IPS-11a (cell line): ENCODE data around the gene EN1.

Experiments used
- H3K4me3 ChIP-seq: one replicate; pipeline ENCODE4 v1.5.1; 2013; ENCODE audit warnings: low read depth, low read length, control low read depth

Gene EN1

GRCh38 chr2:118856330-118856977, 9.0 kb upstream of the EN1 start:
- no peak overlapping the region for H3K4me3 ChIP-seq

DNA sequence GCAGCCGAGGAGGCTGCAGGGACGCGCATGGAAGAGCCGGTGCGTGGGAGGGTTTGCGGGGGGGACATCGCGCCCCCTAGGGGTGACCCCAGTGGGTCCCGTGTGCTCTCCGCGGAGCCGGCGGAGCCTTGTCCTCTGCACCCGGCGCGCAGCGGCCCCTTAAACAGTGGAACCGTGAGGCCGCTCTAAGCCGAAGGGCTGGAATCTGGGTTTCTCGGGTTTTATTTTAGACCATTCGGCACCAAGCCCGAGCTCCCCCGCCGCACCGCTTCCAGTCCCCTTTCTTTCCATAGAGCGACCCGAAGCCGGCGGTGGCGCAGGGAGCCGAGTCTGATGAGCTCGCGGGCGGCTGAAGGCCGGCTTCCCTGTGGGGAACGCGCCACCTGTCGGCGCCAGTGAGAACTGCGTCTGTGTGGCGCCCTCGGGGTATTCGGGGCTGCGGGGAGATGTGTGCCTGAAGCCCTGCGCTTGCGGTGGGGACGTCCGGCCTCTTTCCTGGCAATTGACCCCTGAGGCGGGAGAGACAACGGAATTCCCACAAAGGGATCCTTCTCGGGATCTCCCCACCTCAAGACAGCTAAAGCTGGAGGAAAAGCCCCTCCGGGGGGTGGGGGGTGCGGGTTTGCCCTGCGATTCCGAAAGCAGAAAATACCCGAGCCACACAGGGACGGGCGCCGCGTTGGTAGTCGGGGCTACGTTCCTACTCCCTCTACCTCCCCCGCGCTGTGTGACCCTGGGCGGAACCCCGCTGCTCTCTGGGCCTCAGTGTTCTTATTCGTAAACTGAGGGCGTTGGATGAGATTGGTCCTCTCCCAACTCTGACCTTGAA, 8.2 kb upstream of the EN1 start:
- H3K4me3 ChIP-seq: peak overlapping the region; percentile 8

DNA sequence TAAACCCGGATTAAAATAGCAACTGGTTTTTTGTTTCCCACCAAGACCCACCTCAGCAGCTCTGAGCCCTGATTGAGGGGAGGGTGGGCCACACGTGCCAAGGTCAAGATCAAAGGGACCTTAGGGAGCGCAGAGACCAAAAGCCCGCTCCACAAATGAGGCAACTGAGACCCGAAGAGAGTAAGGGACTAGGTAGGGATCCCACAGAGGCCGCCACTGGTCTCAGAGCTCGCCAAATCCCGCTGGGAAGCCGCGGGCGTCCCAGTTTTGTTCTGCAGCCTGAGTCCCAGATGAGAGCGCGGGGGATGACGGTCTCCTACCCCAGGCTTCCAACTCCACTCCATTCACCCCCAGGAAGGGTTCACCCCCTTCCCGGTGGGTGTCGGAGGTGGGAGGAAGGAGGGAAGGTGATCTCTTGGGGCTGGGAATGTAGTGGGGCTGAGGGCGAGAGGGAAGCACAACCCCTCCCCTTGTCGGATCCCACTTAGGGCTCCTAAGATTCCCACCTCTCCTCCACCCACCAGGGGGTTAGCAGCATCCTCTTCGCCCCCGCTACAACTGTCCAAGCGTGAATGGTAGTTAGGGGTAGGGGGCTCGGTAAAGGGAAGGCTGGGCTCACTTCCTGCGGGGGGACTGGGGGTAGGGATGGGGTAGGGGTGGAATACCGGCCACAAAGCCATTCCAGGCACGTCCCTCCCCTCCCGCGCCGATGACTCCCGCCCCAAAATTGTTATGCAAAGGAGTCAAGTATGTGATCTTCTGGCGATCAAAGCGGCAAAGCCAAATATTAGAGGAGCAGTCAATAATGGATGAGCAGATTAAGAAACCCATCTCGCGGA, 7.3 kb upstream of the EN1 start:
- H3K4me3 ChIP-seq: peak overlapping the region; percentile 8

GRCh38 chr2:118853651-118854291, 6.3 kb upstream of the EN1 start:
- H3K4me3 ChIP-seq: no peak overlapping the region

DNA sequence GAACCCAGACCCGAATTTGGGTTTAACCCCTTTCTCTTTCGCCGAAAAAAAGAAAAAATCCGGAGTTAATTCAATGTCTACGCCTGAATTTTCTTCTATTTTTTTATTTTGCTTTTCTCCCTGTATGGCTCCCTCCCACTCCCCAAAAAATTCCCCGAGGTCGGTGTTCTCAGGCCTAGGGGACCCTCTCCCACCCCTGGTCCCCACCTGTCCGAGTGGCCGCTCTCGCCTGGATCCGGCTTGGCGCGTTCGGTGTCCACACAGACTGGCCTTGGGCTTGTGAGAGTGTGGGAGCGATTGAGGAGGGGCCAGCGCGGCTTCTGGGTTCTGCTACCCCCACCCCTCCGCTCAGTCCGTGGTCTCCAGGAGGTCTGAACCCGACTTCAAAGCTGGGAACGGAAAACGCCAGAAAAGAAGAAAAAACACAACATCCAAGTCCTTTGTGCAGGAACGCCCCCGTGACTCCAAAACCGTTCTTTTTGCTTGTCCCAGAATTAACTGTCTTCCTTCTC, 5.7 kb upstream of the EN1 start:
- H3K4me3 ChIP-seq: no peak overlapping the region

DNA sequence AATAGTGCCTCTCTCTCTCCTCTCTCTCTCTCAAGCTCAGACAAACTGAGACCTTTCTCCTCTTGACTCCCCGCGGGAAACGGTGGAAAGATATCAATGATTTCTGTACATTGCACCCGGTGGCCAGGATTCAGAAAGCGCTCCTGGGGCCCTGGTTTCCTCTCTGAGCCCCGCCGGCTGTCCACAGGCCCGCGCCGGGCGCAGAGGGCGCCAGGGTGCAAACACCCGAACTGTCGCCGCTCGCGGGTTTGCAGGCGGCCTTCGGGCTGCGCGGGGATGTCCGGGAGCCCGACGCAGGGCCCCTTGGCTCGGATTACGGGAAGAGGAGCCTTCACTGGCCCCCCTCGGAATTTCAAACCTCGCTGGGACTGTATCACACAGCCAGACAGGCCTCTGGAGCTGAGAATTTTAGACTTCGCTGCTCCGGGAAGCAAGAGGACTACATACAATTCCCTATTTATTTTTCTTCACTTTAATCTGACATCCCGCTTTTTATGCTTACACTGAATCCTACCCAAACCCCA, 5.2 kb upstream of the EN1 start:
- no peak overlapping the region for H3K4me3 ChIP-seq

DNA sequence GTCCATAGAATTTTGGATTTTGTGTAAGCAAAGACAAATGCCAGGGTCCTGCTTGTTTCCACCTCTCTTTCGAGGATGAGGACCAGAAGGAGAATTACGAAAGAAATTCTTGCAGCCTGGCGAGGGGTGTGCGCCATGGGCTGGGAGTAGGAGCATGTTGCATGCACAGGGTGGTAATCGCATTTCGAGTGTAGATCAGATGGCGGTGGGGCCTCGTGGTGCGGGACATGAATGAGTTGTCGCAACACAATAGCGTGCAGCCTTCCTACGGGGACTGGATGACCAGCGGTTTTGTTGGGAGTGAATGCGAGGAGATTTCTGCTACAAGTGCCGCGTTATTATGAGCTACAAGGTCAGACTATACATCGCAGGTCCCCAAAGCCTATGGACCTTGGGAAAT, 4.2 kb upstream of the EN1 start:
- H3K4me3 ChIP-seq: no peak overlapping the region

DNA sequence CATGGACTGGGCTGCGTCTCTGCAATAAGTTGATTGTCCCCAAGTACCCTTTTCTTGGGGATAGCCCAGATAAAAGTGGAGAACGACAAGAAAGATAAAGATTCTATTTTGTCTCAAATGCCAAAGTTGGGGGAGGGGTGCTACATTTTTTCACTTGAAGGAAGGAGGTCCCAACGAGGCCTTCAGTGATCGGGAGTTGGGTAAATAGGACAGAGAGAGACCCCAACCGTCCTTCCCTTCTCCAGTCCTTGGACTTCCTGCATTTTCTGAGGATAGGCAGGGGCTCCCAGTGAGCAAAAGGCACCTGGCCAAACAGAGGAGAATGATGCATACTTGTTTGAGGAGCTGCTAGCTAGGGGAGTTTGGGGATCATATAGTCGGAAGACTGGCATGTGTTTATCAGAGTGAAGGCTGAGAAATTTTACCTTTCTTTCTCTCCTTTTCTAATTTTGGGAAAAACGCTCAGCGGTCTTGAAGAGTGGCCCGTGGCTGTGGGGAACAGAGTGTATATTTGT, 3.5 kb upstream of the EN1 start:
- H3K4me3 ChIP-seq: no peak overlapping the region

DNA sequence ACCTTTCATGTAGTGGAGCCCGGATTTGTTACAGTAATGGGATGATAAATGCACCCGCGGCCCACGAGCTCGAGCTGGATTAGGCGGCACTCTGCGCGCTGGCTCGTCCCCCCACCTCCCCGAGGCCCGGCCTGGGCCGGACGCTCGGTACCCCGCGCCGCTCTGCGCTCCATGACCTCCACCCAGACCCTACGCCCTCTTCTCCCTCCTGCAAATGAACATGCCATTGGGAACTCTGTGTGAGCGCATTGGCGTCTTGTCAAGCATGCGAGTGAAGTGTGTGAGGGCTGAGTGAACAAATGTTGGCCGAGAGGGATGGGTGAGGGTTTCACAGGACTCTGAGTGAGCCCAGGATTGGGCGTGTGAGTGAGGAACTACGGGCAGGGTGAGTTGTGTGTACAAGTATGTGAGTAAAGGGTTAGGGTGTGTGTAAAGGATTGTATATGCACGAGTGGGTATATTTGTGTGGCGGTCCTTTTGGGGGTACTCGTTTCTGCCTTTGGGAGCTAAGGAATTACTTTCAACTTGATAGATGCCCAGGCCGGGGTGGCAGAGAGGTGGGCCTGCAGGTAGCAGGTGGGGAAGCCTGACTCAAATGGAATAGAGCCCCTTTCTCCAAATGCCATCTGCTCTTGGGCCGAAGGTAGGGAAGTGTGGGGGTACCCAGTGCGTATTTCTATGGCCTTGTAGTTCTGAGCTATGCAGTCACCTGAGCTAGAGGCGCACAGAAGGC, 2.9 kb upstream of the EN1 start:
- no peak overlapping the region for H3K4me3 ChIP-seq

DNA sequence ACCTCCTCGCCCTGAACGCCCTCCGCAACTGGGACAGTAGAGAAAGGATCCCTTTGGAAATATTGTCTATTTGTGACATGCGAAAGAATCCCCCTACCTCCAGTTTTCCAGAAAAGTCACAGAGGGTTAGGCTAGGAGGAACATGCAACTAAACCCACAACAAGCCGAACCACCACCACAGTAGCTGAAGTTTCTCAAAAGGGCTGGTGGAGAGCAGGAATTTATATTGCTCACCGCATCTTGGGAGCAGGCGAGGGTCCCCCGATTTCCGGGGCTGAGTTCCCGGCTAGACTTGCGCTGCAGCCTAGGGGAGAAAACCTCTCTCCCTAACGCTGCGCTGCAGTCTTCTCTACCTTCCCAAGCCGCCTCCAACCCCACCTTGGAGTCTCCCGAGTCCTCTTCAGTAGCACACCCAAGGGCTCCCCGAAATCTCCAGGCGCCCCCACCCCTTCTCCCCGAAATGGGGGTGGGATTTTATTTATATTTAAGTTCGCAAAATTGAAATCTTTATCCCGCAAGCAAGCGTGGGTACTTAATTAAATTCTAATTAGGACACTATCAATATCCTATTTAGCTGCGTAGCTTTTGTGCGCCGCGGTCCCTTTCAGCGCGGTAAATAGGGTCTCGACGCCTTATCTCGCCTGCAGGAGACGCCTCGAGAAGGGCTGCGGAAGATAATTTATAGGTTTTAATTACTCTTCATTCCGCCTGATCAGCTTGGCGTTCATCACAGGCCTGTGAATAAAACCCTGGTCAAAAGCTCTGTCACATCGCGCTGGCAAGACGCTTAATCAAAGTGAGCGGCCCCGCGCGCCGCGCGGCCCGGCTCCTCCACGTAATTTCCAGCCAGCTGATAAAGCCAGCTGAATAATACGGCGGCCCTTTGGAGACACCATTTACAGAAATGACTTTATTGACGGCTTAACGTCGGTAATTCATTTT, 2.0 kb upstream of the EN1 start:
- H3K4me3 ChIP-seq: no peak overlapping the region

- peak overlapping the region; percentile 13 for H3K4me3 ChIP-seq
Measured at GRCh38 chr2:118848381-118849225, 1.2 kb upstream of the EN1 start.

- H3K4me3 ChIP-seq: peak overlapping the region; percentile 13
Measured at GRCh38 chr2:118847762-118848172, 319 bp upstream of the EN1 start.

DNA sequence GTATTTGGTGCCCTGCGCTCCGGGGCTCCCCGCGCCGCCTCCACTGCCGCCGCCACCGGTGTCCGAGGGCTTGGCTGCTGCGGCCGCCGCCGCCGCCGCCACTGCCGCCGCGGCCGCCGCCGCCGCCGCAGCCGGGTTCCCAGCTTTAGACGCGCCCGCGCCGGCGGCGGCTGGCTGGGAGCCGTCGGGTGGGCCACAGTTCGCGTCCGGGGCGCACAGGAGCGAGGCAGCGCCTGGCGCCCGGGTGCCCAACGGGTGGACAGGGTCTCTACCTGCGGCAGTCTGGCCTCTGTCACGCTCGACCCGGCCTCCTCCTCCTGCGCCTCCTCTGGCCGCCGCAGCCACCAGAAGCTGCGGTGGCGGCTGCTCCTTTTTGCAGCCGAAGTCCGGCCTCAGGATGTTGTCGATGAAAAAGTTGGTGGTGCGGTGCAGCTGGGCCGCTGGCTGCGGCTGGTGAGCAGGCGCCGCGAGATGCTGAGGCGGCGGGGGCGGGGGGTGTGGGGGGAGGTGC, 951 bp downstream of the EN1 start:
- no peak overlapping the region for H3K4me3 ChIP-seq

- no peak overlapping the region for H3K4me3 ChIP-seq
Measured at GRCh38 chr2:118845522-118846441, 1.7 kb downstream of the EN1 start.

GRCh38 chr2:118845005-118845521, 2.4 kb downstream of the EN1 start:
- no peak overlapping the region for H3K4me3 ChIP-seq

- no peak overlapping the region for H3K4me3 ChIP-seq
Measured at GRCh38 chr2:118844261-118845004, 3.0 kb downstream of the EN1 start.
